ENCODE measurements around the gene MPC2.
"Not testable (repeated sequence)": the region's sequence is repeated elsewhere in the genome, so short reads cannot be mapped to it uniquely, and the experiment has no call there.

Gene MPC2

DNA sequence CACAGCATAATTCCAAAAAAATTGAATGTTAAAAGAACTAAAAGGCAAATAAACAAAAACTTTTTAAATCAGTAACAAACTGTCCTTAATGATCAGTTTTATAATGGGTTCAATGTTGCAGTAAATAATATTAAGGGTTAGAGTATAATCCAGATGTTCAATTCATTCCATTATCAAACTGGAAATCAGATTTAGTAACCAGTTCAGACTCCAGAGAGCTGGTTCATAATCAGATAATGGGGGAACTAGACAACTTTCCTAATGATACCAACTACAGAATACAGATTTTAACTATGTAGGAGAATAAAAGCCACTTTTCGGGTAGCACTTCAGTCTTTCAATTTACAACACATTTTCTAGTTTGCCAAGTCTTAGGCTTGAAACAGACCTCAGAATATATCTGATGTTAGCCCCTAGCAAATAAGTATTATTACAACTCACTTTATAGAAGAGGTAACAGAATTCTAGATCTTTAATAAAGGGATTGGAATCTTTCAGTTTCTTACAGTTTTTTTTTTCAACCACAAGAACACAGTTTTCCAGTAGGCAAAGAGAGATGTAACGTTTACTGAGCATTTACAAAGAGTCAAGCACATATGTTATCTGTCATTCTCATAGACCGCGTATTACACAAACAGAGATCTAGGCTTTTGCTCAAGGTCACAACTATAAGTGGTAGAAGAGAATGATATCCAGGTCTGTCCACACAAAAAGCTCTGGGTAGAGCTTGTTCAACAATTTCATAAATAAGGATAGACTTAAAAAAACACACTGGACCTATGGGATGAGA, 2.3 kb downstream of the MPC2 start:
- DNase-seq = no peak

DNA sequence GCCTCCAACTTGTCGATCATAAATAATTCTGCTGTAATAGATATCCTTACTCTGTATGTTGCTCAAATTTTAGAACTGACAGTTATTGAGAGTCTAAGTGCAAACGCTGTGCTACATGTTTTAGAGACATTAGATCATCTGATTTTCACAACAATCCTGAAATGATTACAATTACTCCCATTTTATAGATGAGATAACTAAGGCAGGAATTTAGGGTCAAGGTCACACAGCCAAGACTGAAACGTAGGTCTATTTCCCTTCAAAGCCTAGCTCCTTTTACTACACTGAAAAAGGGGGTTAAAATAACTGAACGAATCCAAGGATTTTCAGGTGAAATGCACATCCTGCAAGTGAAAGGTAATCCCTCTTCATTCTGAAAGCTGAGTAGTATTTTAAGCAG, 3.1 kb downstream of the MPC2 start:
- DNase-seq = no peak

DNA sequence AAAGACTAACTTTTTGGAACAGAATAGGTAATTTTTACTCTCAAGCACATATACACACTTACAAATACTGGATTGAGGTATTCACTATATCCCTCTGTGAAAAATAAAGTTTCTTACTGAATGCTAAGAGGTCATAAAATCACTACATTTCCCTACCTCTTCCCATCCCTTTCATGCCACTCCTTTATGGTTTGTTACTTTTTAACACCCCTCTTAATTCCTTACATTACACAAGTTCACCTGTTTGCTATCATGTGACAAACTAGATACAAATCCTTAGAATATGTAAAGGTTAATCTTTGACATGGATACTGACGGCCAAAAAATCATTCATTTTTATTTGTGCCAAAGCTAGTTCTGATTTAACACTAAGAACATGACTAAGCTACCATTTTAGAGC, 7.1 kb downstream of the MPC2 start:
- no peak for DNase-seq

DNA sequence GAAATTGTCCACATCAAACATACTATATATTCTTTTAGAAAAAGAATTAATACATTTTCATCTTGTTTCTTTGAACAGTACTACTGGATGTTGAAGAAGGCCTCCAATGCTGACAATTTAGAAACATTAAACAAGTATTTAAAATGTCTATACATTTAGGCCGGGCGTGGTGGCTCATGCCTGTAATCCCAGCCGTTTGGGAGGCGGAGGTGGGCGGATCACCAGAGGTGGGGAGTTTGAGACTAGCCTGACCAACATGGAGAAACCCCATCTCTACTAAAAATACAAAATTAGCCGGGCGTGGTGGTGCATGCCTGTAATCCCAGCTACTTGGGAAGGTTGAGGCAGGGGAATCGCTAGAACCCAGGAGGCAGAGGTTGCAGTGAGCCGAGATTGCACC, 8.0 kb downstream of the MPC2 start:
- DNase-seq = not testable (repeated sequence)

DNA sequence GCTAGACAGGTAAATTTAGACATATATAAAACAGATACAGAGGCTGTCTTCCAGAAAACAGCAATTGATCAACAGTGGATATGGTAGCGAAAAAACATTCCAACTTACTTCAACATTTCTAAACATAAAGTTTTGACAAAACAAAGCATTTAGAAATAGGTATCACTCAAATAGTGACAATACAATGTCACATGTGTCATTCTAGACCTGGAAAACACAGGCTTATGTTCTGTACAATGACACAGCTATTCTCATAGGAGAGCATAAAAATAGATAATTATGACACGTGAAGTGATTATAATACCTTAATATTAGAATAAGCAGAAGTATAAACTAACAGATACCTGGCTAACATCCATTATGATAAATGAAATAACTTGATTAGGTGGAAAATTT, 8.4 kb downstream of the MPC2 start:
- no peak for DNase-seq

DNA sequence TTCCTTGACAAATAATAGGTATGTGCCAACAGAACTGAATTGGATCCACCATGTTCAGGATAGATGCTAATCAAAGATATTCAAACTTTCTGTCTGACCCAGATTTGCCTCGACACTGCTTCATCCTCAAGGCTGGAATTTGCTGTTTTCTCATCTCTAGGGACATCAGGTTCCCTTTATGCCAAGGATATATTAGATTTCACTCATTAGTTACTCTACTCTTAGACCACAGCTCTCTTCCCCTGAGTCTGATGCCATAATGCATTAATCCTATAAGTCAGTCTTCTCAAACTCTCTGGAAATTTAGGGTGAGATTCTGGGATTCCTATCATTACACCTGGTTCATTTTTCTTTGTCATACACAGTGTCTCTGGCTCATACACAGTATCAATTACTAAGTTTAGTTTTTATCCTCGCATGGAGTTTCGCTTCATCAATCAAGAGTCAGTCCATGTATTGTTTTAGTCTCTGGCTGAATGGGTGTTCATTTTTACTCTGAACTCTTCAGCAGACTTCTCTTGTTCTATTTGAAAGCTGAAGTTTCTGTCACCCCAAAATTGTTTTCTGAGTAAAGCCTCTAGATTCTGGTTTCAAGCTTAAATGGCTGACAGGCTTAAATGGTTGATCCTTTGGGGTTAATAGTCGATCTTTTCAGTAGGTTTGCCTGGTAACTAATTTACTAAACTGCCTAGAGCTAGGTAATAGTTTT, 9.7 kb downstream of the MPC2 start:
- no peak for DNase-seq

DNA sequence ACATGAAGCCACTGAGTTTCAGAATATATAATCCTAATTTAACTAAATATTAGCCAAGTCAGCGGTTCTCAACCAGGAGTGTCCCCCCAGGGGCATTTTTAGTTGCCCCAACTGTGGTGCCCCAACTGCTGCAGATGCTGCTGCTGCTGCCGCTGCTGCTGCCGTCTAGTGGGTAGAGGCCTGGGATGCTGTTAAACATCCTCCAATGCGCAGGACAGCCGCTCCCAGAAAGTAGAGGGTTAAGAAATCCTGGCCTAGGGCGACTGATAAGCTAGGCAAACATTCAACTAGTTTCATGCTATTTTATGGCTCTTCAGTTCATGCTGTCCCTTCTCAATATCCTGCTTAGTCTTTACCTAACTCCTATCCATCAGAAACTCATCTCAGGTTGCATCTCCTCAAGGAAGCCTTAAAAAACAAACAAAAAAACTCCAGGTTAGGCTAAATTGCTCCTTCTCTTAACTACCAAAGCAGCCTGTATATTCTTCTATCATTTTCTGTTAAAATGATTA, 10.3 kb downstream of the MPC2 start:
- no peak for DNase-seq

DNA sequence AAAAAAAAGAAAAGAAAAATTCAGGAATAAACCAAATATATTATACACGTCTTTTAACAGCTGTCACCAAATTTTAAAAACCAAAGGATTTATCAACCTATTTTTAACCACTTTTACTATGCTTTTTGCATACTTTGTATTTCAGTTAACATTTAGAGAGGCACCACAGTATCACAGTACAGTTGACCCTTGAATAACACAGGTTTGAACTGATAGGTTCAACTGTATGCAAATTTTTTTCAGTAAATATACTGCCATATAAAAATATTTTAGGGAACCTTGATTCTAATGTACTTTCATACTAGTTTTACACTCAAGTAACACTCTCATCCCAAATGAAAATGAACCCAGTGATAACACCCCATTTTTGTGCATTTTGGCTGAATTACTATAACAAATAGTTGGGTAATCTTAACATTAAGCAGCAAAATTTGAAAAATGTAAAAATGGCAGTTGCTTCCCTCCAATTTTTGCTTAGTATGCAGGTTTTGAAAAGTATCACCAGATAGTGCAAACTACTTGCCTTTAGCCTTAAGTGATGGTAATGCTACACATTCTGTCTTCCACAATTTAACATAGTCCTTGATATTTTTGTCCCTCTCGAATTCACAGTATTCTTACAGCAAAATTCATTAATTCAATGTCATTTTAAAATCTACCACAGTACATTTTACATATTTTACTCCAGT, 12.2 kb downstream of the MPC2 start:
- DNase-seq = no peak

DNA sequence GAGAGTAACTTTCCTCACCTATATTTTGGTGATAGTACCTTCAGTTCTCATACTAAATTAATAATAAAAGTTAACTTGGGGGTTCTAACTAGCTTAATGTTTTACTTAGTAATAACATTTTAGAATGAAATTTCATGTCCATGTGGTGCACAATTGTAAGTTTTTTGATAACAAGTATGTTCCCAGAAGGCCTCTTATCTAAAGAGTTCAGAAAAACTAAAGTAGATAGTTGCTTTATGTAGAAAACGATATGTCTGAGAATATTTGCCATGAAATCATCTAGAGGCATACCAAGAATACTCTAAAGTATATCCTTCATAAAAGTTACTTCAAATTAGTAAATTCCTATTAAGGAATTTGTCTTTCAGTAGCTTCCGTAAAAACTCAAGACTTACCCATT, 12.8 kb downstream of the MPC2 start:
- DNase-seq = no peak

DNA sequence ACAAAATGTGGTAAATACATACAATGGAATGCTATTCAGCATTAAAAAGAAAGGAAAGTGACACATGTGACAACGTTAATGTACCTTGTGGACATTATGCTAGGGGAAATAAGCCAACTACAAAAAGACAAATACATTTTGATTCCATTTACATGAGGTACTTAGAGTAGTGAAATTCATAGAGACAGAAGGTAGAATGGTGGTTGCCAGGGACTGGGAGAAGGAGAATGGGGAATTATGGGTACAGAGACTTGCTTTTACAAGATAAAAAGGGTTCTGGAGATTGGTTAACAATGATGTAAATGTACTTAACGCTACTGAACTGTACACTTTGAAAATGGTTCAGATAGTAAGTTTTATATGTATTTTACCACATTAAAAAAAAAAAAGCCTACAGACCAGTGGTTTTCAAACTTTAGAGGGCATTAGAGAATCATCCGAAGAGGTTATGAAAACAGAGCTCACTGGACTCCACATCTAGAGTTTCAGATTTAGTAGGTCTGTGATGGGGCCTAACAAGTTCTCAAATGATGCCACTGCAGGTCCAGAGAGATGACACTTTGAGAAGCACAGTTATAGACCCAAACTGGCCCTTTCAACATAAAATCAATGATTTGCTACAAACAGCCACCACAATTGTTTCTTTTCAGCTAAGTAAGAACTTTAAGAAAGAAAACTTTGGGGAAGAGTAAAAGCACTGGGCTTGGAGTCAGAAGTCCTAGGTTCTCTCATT, 13.4 kb downstream of the MPC2 start:
- DNase-seq = no peak

DNA sequence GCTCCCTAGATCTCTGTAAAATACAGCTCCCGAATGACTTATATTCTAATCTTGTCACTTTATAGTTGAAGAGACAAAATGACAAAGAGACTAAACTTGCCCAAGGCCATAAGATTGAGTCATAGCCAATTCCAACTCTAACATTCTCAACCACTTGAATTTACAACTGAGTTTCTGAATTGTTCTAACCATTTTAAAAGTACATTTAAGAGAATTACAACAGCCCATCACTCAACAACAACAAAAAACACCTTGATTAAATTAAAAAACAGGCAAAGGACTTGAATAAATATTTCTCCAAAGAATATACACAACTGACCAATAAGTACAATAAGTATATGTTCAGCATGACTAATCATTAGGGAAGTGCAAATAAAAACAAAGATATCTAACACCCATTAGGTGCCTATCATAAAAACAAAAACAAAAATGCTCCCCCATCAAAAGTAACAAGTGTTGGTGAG, 14.2 kb downstream of the MPC2 start:
- no peak for DNase-seq

DNA sequence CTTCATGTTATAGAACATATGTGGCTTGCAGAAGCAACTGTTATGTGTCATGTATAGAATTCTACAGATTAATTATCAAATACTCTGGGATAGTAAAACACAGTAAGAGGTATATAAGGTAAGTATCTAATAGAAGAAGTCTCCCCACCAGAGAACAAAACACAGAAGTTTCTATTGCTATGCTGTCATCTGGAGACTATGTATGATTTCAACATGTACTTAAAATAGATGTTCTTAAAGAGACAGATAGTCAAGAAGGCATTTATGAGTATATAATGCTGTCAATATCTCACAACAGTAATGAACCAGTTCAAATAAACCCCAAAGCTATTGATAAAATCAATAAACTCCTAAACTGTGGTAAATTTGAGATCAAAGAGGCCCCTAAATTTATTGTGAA, 14.8 kb downstream of the MPC2 start:
- DNase-seq = no peak

DNA sequence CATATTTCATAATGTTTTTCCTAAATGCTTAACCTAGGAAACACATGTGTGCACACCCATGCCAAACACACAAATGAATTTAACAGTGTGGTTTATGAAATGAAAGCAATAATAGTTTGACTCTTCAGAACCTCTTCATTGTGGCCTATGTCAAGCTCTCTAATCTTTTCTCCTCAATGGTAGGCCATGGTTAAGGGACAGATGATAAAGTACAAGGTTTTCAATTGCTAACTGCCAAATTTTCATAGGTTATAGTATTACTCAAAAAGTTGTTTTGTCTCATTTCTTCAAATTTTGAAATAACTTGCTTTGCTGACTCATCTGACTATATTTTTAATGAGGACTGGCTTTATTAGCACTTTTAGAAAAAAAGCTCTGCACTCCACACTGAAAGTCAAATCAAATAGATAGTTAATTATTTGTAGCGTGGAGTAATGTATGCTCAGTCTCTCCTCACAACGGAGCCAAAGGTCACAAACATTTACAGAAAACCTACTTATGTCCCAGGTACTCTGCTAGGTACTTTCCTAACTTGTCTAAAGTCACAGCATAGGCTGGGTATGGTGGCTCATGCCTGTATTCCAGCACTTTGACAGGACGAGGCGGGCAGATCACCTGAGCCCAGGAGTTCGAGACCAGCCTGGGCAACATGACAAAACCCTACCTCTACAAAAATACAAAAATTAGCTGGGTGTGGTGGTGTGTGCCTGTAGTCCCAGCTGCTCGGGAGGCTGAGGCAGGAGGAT, 19.9 kb downstream of the MPC2 start:
- DNase-seq = no peak

DNA sequence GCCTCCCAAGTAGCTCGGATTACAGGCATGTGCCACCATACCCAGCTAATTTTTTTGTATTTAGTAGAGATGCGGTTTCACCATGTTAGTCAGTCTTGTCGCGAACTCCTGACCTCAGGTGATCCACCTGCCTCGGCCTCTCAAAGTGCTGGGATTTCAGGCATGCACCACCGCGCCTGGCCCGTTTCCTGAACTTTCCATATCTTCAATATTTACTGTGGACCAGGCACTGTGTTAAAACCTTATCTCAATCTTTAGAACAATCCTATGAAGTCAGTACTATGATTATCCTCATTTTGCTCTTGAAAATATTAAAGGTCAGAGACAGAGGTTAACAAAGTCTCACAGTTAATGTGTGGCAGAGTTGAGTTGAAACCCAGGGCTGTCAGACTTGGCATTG, 21.3 kb downstream of the MPC2 start:
- no peak for DNase-seq

DNA sequence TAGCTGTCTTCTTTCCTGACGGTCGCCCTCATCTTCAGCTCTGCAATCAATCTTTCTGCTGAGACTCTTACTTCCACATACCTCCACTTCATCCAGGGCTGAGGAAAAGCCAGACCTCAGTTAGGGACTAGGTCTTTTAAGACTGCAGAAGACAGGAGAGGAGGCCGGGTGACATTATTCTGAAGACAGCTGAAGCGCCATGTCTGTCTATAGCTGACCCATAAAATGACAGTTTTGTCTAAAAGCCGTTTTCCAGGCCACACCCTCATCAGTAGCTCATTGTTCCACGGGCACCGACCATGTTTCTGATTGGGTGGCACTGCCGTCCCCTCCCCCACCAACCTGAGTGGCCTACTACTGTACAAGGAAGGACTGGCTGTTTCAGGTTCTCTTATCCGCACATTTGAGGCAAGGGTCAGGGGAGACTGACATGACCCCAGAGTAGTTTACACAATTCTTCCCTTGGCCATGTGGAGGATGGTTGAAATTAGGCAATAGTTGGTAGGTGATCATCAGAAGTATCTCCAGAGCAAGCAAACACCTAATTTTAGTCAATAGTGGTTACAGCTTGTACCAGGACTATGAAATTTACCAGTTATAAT, 22.9 kb downstream of the MPC2 start, which contains the start of gene ADCY10:
Gene ADCY10, minus strand, starts transcription at position 240 of the 602 bp plus-strand sequence. CDS start 8,994 bp downstream, outside the sequence.
- DNase-seq = no peak

DNA sequence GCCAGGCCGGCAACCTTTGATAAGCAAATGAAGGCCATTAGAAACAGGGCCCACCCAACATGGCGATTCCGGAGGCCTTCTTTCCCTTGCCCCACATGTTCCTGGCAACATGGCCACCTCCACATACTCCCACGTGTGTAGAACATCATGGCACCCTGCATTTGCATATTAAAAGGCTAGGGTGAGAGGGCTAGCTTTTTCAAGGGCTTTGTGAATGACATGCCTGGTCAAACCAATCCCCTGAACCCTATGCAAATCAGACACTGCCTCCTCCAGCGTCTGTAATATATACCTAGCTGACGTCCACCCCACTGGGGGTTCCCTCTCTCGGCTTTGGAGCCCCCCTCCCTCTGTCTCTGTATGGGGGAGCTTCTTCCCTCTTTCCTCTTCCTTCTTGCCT, 24.6 kb downstream of the MPC2 start:
- DNase-seq = no peak

DNA sequence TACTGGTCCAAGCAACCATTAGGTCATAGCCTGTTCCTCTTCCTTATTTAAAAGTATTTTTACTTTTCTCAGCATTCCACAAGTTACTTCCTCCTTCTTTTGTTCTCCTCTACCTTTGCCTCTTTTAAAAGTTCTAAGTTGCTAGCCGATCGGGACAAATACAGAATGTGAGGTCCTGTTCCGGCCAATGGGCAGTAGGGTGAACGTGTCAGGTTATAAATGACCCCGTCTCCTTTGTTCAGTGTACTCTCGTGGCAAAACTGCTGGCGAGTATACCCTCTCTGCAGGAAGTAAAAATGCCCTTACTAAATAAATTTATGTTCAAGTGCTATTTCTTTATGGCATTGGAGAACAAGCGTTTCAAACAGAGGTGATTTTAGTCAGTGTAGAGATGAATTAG, 25.5 kb downstream of the MPC2 start:
- no peak for DNase-seq

DNA sequence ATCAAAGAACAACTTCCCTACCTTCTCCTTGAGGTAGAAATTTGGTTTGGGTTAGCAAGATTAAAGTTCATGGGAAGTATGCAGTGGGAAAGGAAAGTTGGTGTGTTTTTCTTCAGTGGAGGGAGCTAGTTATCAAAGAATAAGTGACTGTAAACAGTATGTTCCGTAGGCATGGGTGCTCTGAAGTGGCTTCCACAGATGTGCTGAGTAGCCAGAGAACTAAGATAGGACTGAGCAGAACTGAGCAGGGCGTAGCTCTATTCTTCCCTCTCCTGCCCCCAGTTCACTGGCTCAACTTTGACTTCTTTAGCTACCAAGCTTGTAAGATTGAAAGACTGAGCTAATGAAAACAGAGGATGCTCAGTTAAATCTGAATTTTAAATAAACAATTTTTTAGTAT, 26.3 kb downstream of the MPC2 start:
- no peak for DNase-seq

DNA sequence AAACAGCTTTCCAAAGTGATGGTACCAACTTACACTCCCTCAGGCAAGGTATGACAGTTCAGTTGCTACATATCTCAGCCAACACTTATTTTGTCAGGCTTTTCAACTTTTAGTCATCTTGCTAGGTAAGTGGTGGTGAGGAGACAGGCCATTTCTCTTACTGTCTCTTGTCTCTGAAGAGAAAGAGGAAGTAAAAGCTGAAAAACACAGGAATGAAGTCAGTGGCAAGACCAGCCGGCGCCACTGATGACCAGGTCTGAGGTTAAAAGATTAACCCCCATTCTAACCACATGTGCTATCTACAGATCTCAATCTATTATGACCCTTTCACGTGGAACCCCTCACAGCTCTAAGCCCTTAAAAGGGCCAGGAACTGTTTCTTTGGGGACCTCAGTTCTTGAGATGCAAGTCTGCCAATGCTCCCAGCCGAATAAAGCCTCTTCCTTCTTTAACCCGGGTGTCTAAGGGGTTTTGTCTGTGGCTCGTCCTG, 27.1 kb downstream of the MPC2 start:
- no peak for DNase-seq

DNA sequence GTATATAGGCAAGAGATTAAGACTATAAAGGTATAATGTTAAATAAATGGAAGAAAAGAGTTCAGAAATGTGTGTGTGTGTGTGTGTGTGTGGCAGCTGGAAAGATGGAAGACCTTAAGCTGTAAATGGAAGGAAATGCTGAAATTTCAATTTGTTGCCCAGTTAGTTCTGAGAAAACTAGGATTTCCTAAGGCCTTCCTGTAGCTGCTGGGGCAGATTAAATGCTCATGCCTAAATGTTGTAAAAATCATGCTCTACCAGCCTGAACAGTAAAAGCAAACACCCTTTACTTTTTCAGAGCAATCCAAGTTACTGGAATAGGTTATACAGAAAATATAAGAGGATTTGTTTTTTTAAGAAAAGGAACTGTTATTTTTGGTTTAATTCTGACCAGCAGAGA, 31.2 kb downstream of the MPC2 start:
- DNase-seq = no peak

DNA sequence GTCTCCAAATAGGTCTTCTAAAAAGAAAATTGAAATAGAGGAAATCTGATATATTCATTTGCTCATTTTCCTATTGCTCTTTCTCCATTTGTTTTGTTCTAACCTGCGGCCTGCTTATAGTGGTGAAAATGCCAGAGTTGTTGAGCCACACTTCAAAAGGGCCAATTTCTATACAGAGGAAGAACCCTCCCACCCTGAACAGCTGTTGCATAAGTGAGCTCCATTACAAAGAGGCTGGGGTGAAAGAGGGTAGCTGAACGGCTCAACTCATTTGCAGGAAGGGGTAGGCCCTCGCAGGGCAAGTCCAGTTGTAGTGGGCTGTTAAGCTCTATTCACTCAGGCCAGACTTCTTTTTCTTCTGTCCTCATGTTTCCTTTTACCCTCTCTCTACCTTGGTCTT, 31.7 kb downstream of the MPC2 start:
- no peak for DNase-seq
